ENCODE measurements around the gene ATAT1. TPM values are rescaled to one million over a fixed set of nuclear protein-coding genes. Genes with fewer than 3 reads are reported as not detected.

ATAT1 gene
- total and polyA plus RNA-seq, 10 of the 15 experiments (the other 5 are each of a cell fraction or from before 2014, with no cell fraction given) = 1.1 to 14.2 (median 6.9) TPM

GRCh38 chr6:30643656-30644055 is 17.0 kb downstream of the ATAT1 start:
- 100% methylated on average over 2 of the region's 2 CpGs for WGBS (ENCODE audit: insufficient coverage, insufficient replicate concordance, low lambda C conversion rate, missing lambda C conversion rate)
- H3K27me3 ChIP-seq (replicated peaks in 1 of 2; ENCODE audit: control insufficient read depth in 2 of 2, insufficient read depth in 2 of 2, low read length in 1 of 2) = no peaks in the 10 kb centered on the region
- in situ Hi-C loops (cut with MboI) (no loop called here), intact Hi-C loops (cut with micrococcal nuclease; ENCODE audit: unreplicated experiment) (no loop called here)
- no peak overlapping the region for H2AFZ ChIP-seq (ENCODE audit: control insufficient read depth, low read depth, low read length)
- H4K20me1 ChIP-seq (ENCODE audit: control insufficient read depth, insufficient read depth) = no peaks in the 10 kb centered on the region
- peaks cover 16% of the 10 kb centered on the region for H3K79me2 ChIP-seq (ENCODE audit: control insufficient read depth, insufficient read depth, low read length)
- no peak for FAIRE-seq
- BruUV-seq (replicated peaks) = no TSS peak
- DNase-seq (ENCODE audit: low read depth, low spot score) = no peak
- ChIA-PET SMC1A (ENCODE audit: uncharacterized antibody, unreplicated experiment) (interaction anchor here (1.2 kb wide), 1 partner anchor 88 kb away, joined by 4 read pairs; no protein-coding TSS in a partner anchor), RAD21 (ENCODE audit: unreplicated experiment) (no interaction called here), POLR2A (no interaction called here), CTCF (no interaction called here)
- H3K4me3 ChIP-seq = no peak overlapping the region
- H3K36me3 ChIP-seq (ENCODE audit: control insufficient read depth in 2 of 2, insufficient read depth in 2 of 2, low read length in 1 of 2) = peaks cover 0 to 7% of the 10 kb centered on the region in 2 experiments; a peak in 2 of 4 replicates
- no peak overlapping the region for H3K27ac ChIP-seq (ENCODE audit: control insufficient read depth, insufficient read depth)
- H3K9ac ChIP-seq (ENCODE audit: control insufficient read depth, insufficient read depth, low read length) = no peak overlapping the region
- no peak overlapping the region for H3K4me2 ChIP-seq (ENCODE audit: control insufficient read depth, insufficient read depth)
- peaks cover 2% of the 10 kb centered on the region; the same call in 1 of the 2 replicates for H3K4me1 ChIP-seq (ENCODE audit: control insufficient read depth, insufficient read depth, low read length)
- no peaks in the 10 kb centered on the region for H3K9me3 ChIP-seq (replicated peaks; ENCODE audit: control insufficient read depth, insufficient read depth, low read length)
- no peak for TF ChIP-seq ZNF274 (IDR thresholded peaks at IDR 0.05; ENCODE audit: insufficient read depth, insufficient read length)
- no peak for TF ChIP-seq RCOR1 (conservative IDR thresholded peaks at IDR 0.05; ENCODE audit: low read depth, low read length)
- no peak for TF ChIP-seq KAT2A (conservative IDR thresholded peaks at IDR 0.05; ENCODE audit: control insufficient read depth, low read depth, low read length)
- TF ChIP-seq CHD1 (IDR thresholded peaks at IDR 0.05; ENCODE audit: low read depth, low read length) = no peak
- TF ChIP-seq ZNF24 (IDR thresholded peaks at IDR 0.05) = no peak
- no peak for TF ChIP-seq SRF (IDR thresholded peaks at IDR 0.05; ENCODE audit: low read depth in 2 of 2, low read length in 2 of 2)
- no peak for TF ChIP-seq HDGF (IDR thresholded peaks at IDR 0.05)
- ATAC-seq = no peak

- H3K4me3 ChIP-seq = no peak overlapping the region
- no peak overlapping the region for H3K4me2 ChIP-seq (ENCODE audit: control insufficient read depth, insufficient read depth)
- ATAC-seq (no peak), FAIRE-seq (no peak), DNase-seq (ENCODE audit: low read depth, low spot score) (no peak)
- peaks cover 16% of the 10 kb centered on the region for H3K79me2 ChIP-seq (ENCODE audit: control insufficient read depth, insufficient read depth, low read length)
- ChIA-PET RAD21 (ENCODE audit: unreplicated experiment) (no interaction called here), CTCF (interaction anchor here (1.2 kb wide), 1 partner anchor 158 kb away, joined by 3 read pairs; no protein-coding TSS in a partner anchor), POLR2A (interaction anchor here (0.6 kb wide), 1 partner anchor 36 kb away, joined by 5 read pairs; no protein-coding TSS in a partner anchor), SMC1A (ENCODE audit: uncharacterized antibody, unreplicated experiment) (interaction anchor here (0.7 to 1.0 kb wide), 2 partner anchors 46 to 767 kb away, joined by 3 read pairs; no protein-coding TSS in a partner anchor)
- H4K20me1 ChIP-seq (ENCODE audit: control insufficient read depth, insufficient read depth) = no peaks in the 10 kb centered on the region
- BruUV-seq (replicated peaks) = TSS peak; percentile 47
- no peak overlapping the region for H3K27ac ChIP-seq (ENCODE audit: control insufficient read depth, insufficient read depth)
- intact Hi-C loops (cut with micrococcal nuclease; ENCODE audit: unreplicated experiment) (no loop called here), in situ Hi-C loops (cut with MboI) (no loop called here)
- peaks cover 0 to 7% of the 10 kb centered on the region in 2 experiments; a peak in 3 of 4 replicates for H3K36me3 ChIP-seq (ENCODE audit: control insufficient read depth in 2 of 2, insufficient read depth in 2 of 2, low read length in 1 of 2)
- WGBS (ENCODE audit: insufficient coverage, insufficient replicate concordance, low lambda C conversion rate, missing lambda C conversion rate) = 87% methylated on average over 5 of the region's 5 CpGs
- H3K9ac ChIP-seq (ENCODE audit: control insufficient read depth, insufficient read depth, low read length) = no peak overlapping the region
- H3K4me1 ChIP-seq (ENCODE audit: control insufficient read depth, insufficient read depth, low read length) = peaks cover 2% of the 10 kb centered on the region; the same call in 1 of the 2 replicates
- no peaks in the 10 kb centered on the region for H3K9me3 ChIP-seq (replicated peaks; ENCODE audit: control insufficient read depth, insufficient read depth, low read length)
- H3K27me3 ChIP-seq (replicated peaks in 1 of 2; ENCODE audit: control insufficient read depth in 2 of 2, insufficient read depth in 2 of 2, low read length in 1 of 2) = no peaks in the 10 kb centered on the region
- no peak overlapping the region for H2AFZ ChIP-seq (ENCODE audit: control insufficient read depth, low read depth, low read length)
- TF ChIP-seq MLLT1 (IDR thresholded peaks at IDR 0.05) (no peak), NR2C2 (IDR thresholded peaks at IDR 0.05; ENCODE audit: borderline replicate concordance, control insufficient read depth, insufficient read length, low read depth) (no peak), REST (IDR thresholded peaks at IDR 0.05; ENCODE audit: low read depth, low read length) (no peak), PKNOX1 (IDR thresholded peaks at IDR 0.05) (no peak)
Observed at GRCh38 chr6:30644769-30645168, 18.1 kb downstream of the ATAT1 start.

All from GM12878 (cell line).